H1 (cell line): ENCODE measurements around the gene AGAP1. TPM values are rescaled to one million over a fixed set of nuclear protein-coding genes. Genes with fewer than 3 reads are reported as not detected.

Experiments used
- CTCF ChIA-PET: fragments of 300-600 bp; sonication (Branson Sonifier 250); formaldehyde crosslinking; loops from one replicate; lab custom pipeline; 2021; ENCODE audit not compliant: partially characterized antibody; lab: Charles Lee
- POLR2A ChIA-PET: fragments of 300-600 bp; sonication (Branson Sonifier 250); formaldehyde crosslinking; loops from one replicate; lab custom pipeline; 2021; ENCODE audit warnings: inconsistent platforms; ENCODE audit not compliant: partially characterized antibody; lab: Charles Lee
- DNase-seq, 2 experiments: peaks; one replicate each; pipeline versions ENCODE4 v3.0.0 to v3.0.0-alpha.2; 2010 to 2022; ENCODE audit warnings: low spot score in 2 of 2, low read depth in 1 of 2, mixed read lengths in 1 of 2
- FAIRE-seq: peaks from 2 replicates; lab custom pipeline; 2011; peaks lifted over from hg19 to GRCh38; lab: Jason Lieb, UNC
- H2AFZ ChIP-seq: 2 replicates; pipeline ENCODE4 v1.8.1; 2012; ENCODE audit warnings: low read length, inconsistent platforms
- H2AK5ac ChIP-seq: 2 replicates; pipeline ENCODE4 v1.6.1; 2013; ENCODE audit warnings: low read depth, low read length
- H2BK120ac ChIP-seq: replicated peaks from 2 replicates; pipeline ENCODE3; 2013; ENCODE audit warnings: low read depth, low read length, inconsistent platforms
- H2BK12ac ChIP-seq: 2 replicates; pipeline ENCODE4 v1.6.1; 2013; ENCODE audit warnings: low read depth, low read length
- H2BK15ac ChIP-seq: 2 replicates; pipeline ENCODE4 v1.6.1; 2013; ENCODE audit warnings: low read length
- H2BK20ac ChIP-seq: 2 replicates; pipeline ENCODE4 v1.6.1; 2013; ENCODE audit warnings: low read length
- H2BK5ac ChIP-seq: 2 replicates; pipeline ENCODE4 v1.6.1; 2013; ENCODE audit warnings: low read depth, low read length
- H3K14ac ChIP-seq: 2 replicates; pipeline ENCODE4 v1.6.1; 2013; ENCODE audit warnings: inconsistent platforms; ENCODE audit not compliant: insufficient read length
- H3K18ac ChIP-seq: 2 replicates; pipeline ENCODE4 v1.6.1; 2013; ENCODE audit warnings: low read length; ENCODE audit errors: extremely low read depth
- H3K23ac ChIP-seq: 2 replicates; pipeline ENCODE4 v1.6.1; 2013; ENCODE audit warnings: inconsistent platforms; ENCODE audit not compliant: insufficient read length
- H3K23me2 ChIP-seq: 2 replicates; pipeline ENCODE4 v1.6.1; 2013; ENCODE audit warnings: low read depth, low read length
- H3K27ac ChIP-seq: 2 replicates; pipeline ENCODE4 v1.6.1; 2011; ENCODE audit warnings: low read depth, low read length, inconsistent platforms
- H3K27me3 ChIP-seq, 4 experiments: replicated peaks in 1 of 4; 1 replicate in 1 of 4; 2 replicates in 3 of 4; pipeline versions ENCODE4 v1.6.1 to v1.8.1; 2011 to 2013; ENCODE audit warnings: low read length in 3 of 4, mild to moderate bottlenecking in 3 of 4, inconsistent platforms in 2 of 4, mixed read lengths in 2 of 4, moderate library complexity in 1 of 4; ENCODE audit not compliant: control insufficient read depth in 3 of 4, insufficient read depth in 3 of 4; ENCODE audit errors: extremely low read depth in 1 of 4
- H3K36me3 ChIP-seq, 4 experiments: 2 replicates each; pipeline versions ENCODE4 v1.6.1 to v1.8.1; 2011 to 2013; ENCODE audit warnings: mild to moderate bottlenecking in 4 of 4, low read length in 3 of 4, moderate library complexity in 2 of 4, control low read depth in 1 of 4, inconsistent platforms in 1 of 4; ENCODE audit not compliant: insufficient read depth in 4 of 4, control insufficient read depth in 2 of 4
- H3K4ac ChIP-seq: replicated peaks from 2 replicates; pipeline ENCODE3; 2013; ENCODE audit warnings: low read length, low read depth, mixed read lengths, inconsistent platforms; ENCODE audit not compliant: insufficient read length
- H3K4me1 ChIP-seq, 4 experiments: replicated peaks in 1 of 4; 1 replicate in 1 of 4; 2 replicates in 3 of 4; pipeline versions ENCODE4 v1.6.1 to v1.8.1; 2011 to 2013; ENCODE audit warnings: low read length in 3 of 4, inconsistent platforms in 2 of 4, mixed read lengths in 1 of 4; ENCODE audit not compliant: insufficient read depth in 4 of 4, control insufficient read depth in 3 of 4
- H3K4me2 ChIP-seq, 2 experiments: 2 replicates each; pipeline versions ENCODE4 v1.6.1 to v1.8.1; 2011 to 2013; ENCODE audit warnings: low read depth in 2 of 2, low read length in 2 of 2, control low read depth in 1 of 2, inconsistent platforms in 1 of 2, mild to moderate bottlenecking in 1 of 2; ENCODE audit not compliant: insufficient read depth in 1 of 2
- H3K4me3 ChIP-seq, 4 experiments: fragments of 200-600, 300-600 bp in 1 of 4; sonication (generic), shearing (Covaris generic), sonication (Bioruptor Twin) in 1 of 4; 2 replicates each; pipeline versions ENCODE4 v1.5.1 to v1.8.1; 2011 to 2016; ENCODE audit warnings: low read length in 4 of 4, low read depth in 3 of 4, control low read depth in 2 of 4, inconsistent platforms in 2 of 4, mild to moderate bottlenecking in 2 of 4, mixed read lengths in 1 of 4, moderate library complexity in 1 of 4; ENCODE audit not compliant: insufficient read depth in 2 of 4; ENCODE audit errors: extremely low read depth in 1 of 4
- H3K56ac ChIP-seq: replicated peaks from 2 replicates; pipeline ENCODE3; 2013; ENCODE audit warnings: low read depth, mild to moderate bottlenecking, mixed read lengths, low read length, inconsistent platforms; ENCODE audit not compliant: insufficient read length
- H3K79me1 ChIP-seq: 2 replicates; pipeline ENCODE4 v1.6.1; 2013; ENCODE audit warnings: low read depth, low read length, control low read depth
- H3K79me2 ChIP-seq, 2 experiments: 2 replicates each; pipeline versions ENCODE4 v1.6.1 to v1.8.1; 2012 to 2013; ENCODE audit warnings: low read length in 2 of 2, mild to moderate bottlenecking in 2 of 2, inconsistent platforms in 1 of 2; ENCODE audit not compliant: insufficient read depth in 2 of 2, control insufficient read depth in 1 of 2
- H3K9ac ChIP-seq, 4 experiments: replicated peaks in 1 of 4; 1 replicate in 1 of 4; 2 replicates in 3 of 4; pipeline versions ENCODE4 v1.6.1 to v1.8.1; 2011 to 2013; ENCODE audit warnings: low read depth in 3 of 4, low read length in 3 of 4, control low read depth in 2 of 4, mild to moderate bottlenecking in 2 of 4, moderate library complexity in 2 of 4, inconsistent platforms in 1 of 4; ENCODE audit errors: extremely low read depth in 1 of 4
- H3K9me3 ChIP-seq, 2 experiments: 2 replicates each; pipeline versions ENCODE4 v1.6.1 to v1.8.1; 2012 to 2013; ENCODE audit warnings: mild to moderate bottlenecking in 2 of 2, moderate library complexity in 2 of 2, control low read depth in 1 of 2, inconsistent platforms in 1 of 2, low read depth in 1 of 2, low read length in 1 of 2, mixed read lengths in 1 of 2; ENCODE audit not compliant: insufficient read depth in 2 of 2
- H4K20me1 ChIP-seq, 2 experiments: replicated peaks in 1 of 2; 2 replicates each; pipeline versions ENCODE3 to v1.8.1; 2011 to 2013; ENCODE audit warnings: inconsistent platforms in 2 of 2, low read length in 2 of 2, mild to moderate bottlenecking in 1 of 2; ENCODE audit not compliant: insufficient read depth in 2 of 2, control insufficient read depth in 1 of 2
- H4K5ac ChIP-seq: 2 replicates; pipeline ENCODE4 v1.6.1; 2013; ENCODE audit warnings: low read length, low read depth, mixed read lengths, inconsistent platforms; ENCODE audit not compliant: insufficient read length
- H4K8ac ChIP-seq: 2 replicates; pipeline ENCODE4 v1.8.0; 2013; ENCODE audit warnings: mild to moderate bottlenecking, moderate library complexity, low read length, inconsistent platforms; ENCODE audit not compliant: insufficient read depth; ENCODE audit errors: extremely low read depth
- H4K91ac ChIP-seq: replicated peaks from 2 replicates; pipeline ENCODE3; 2013; ENCODE audit warnings: low read length, mixed read lengths, inconsistent platforms; ENCODE audit not compliant: insufficient read length
- POLR2AphosphoS5 ChIP-seq: IDR thresholded peaks from 2 replicates; pipeline ENCODE4 v1.6.1; 2011; ENCODE audit warnings: low read depth, low read length
- POU5F1 ChIP-seq: IDR thresholded peaks from 2 replicates; pipeline ENCODE4 v1.6.1; 2011; ENCODE audit warnings: low read depth, mild to moderate bottlenecking, low read length, moderate library complexity
- WGBS, 2 experiments: shearing (Covaris generic) in 1 of 2; methylation state at CpG; one replicate each; pipeline versions ENCODE4 v1.1.6 to v1.1.7; 2013 to 2015; ENCODE audit warnings: low lambda C conversion rate in 2 of 2, mixed read lengths in 2 of 2, inconsistent platforms in 1 of 2, low coverage in 1 of 2, missing lambda C conversion rate in 1 of 2; ENCODE audit not compliant: insufficient replicate concordance in 2 of 2, insufficient coverage in 1 of 2, insufficient read length in 1 of 2; ENCODE audit errors: extremely low coverage in 1 of 2, missing lambda C conversion rate in 1 of 2; 5-methylcytosine and 5-hydroxymethylcytosine counted together
- polyA plus RNA-seq, 7 experiments: library from polyadenylated mRNA; depleted of rRNA in 3 of 7; stranded (reverse) in 5 of 7; unstranded in 2 of 7; fragments of >200 nt in 5 of 7; fragments of 200-250 nt in 2 of 7; gene quantifications; 1 replicate in 5 of 7; 2 replicates in 1 of 7; 4 replicates in 1 of 7; pipeline versions ENCODE4 v1.2.1 to v1.2.3, GENCODE V29; 2011 to 2013; ENCODE audit warnings: missing spikeins in 2 of 7, mixed read lengths in 2 of 7
- total RNA-seq: library from RNA; stranded (reverse); fragmentation: NEBNext Ultra II Directional; extraction: Animal tissue kit (Norgen Biotek cat#: 25700); gene quantifications from 2 replicates; pipeline ENCODE4 v1.2.1, GENCODE V29; 2021

The AGAP1 gene
- total and polyA plus RNA-seq, 2 of the 8 experiments (the other 6 are each of a cell fraction or from before 2014, with no cell fraction given), result 18.1 to 39.4 TPM

DNA sequence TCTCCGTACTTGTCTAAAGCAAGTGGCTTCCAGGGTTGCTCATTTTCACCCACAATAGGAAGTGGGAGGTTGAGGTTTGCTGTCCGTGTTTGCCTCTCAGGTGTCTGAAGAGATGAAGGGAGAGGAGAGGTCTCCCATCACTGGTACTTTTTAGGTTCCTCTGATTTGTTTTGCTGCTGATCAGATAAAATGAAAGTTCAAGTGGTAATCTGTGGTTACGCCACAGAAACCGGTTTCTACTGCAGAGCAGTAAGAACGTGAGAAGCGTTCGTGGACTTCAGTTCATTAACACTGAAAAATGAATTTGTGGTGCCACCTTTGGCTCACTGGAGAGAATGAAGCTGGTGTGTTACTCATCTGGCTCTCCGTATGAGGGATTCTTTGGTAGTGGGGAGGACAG is 556.1 kb downstream of the AGAP1 start:
- Histone ChIP-seq H4K8ac (no peak overlapping the region), H3K79me1 (no peaks in the 10 kb centered on the region), H3K4me1 (peaks cover 8 to 23% (median 14%) of the 10 kb centered on the region in 4 experiments), H3K14ac (no peak overlapping the region), H3K36me3 (no peaks in the 10 kb centered on the region; a peak in 1 of 8 replicates), H3K27me3 (peaks cover 0 to 5% (median 0%) of the 10 kb centered on the region in 4 experiments; a peak in 4 of 7 replicates), H3K9ac (no peak overlapping the region), H3K4me2 (no peak overlapping the region), H3K23me2 (no peaks in the 10 kb centered on the region), H3K9me3 (no peaks in the 10 kb centered on the region), H3K27ac (no peak overlapping the region), H3K79me2 (no peaks in the 10 kb centered on the region), H2BK15ac (no peak overlapping the region), H2BK20ac (no peak overlapping the region), H4K5ac (no peak overlapping the region), H3K56ac (no peak overlapping the region), H3K23ac (no peak overlapping the region), H2BK12ac (no peak overlapping the region), H2BK5ac (no peak overlapping the region), H3K18ac (no peak overlapping the region), H3K4me3 (no peak overlapping the region), H4K20me1 (no peaks in the 10 kb centered on the region), H2AK5ac (no peak overlapping the region), H2BK120ac (no peak overlapping the region), H4K91ac (no peak overlapping the region), H2AFZ (no peak overlapping the region), H3K4ac (no peak overlapping the region)
- 91% methylated on average over 8 of the region's 8 CpGs; no CpG with 5 or more reads in 1 of the 2 experiments for WGBS, 2 experiments
- DNase-seq, result no peak
- no peak for TF ChIP-seq POU5F1
- TF ChIP-seq POLR2AphosphoS5, result no peak
- no peak for FAIRE-seq
- CTCF ChIA-PET, result interaction anchor here (0.7 to 1.5 kb wide), 7 partner anchors 44 to 125 kb away, joined by 3 to 6 read pairs (median 4); no protein-coding TSS in a partner anchor
- POLR2A ChIA-PET, result no interaction called here
